Right lobe of liver (tissue), 4 donors: Measurements from ENCODE around the gene ARF1.

Experiments used
- CTCF ChIP-seq, 4 donors: fragments of 200-600 bp in 3 of 4; fragments of 450-650 bp in 1 of 4; IDR thresholded peaks; one replicate each; pipeline versions ENCODE4 v1.5.1 to v1.8.0; 2016 to 2022; ENCODE audit warnings: antibody characterized with exemption in 4 of 4, mild to moderate bottlenecking in 2 of 4
- POLR2A ChIP-seq: fragments of 450-650 bp; IDR thresholded peaks from one replicate; pipeline ENCODE4 v1.6.1; 2017; ENCODE audit warnings: antibody characterized with exemption, mild to moderate bottlenecking
- donor health status: DM: no; HTN: no; CAD: no.
- donor health status: DM: no; HTN: no; CAD: no.
- donor health status: DM: no; HTN: yes; CAD: no.

- no peak for TF ChIP-seq CTCF (IDR thresholded peaks at IDR 0.05)
- no peak for TF ChIP-seq POLR2A
Observed at GRCh38 chr1:228074954-228075730, 7.4 kb upstream of the ARF1 start.
